ENCODE measurements around the gene CD22.

DNA sequence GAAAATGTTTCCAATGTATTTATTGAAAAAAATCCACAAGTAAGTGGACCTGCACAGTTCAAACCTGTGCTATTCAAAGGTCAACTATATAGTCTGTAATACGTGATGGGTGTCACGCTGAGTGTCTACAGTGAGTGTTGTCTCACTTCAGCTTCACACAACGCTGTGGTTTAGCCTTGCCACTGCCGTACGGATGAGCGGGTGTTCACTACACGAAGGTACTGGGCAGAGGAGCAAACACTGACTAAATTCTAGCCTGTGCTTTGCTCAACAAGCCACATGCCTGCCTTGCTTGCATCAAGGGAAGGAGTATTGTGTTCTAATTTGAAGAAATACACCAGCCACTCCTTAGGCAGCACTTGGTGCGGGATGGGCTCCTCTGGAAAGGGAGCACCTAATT lies 25.9 kb downstream of the CD22 start:
- TF ChIP-seq, protein P1, sequence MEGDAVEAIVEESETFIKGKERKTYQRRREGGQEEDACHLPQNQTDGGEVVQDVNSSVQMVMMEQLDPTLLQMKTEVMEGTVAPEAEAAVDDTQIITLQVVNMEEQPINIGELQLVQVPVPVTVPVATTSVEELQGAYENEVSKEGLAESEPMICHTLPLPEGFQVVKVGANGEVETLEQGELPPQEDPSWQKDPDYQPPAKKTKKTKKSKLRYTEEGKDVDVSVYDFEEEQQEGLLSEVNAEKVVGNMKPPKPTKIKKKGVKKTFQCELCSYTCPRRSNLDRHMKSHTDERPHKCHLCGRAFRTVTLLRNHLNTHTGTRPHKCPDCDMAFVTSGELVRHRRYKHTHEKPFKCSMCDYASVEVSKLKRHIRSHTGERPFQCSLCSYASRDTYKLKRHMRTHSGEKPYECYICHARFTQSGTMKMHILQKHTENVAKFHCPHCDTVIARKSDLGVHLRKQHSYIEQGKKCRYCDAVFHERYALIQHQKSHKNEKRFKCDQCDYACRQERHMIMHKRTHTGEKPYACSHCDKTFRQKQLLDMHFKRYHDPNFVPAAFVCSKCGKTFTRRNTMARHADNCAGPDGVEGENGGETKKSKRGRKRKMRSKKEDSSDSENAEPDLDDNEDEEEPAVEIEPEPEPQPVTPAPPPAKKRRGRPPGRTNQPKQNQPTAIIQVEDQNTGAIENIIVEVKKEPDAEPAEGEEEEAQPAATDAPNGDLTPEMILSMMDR (conservative IDR thresholded peaks at IDR 0.05 in 1 of 2, IDR thresholded peaks at IDR 0.05 in 1 of 2; ENCODE audit: low read depth in 1 of 2, low read length in 2 of 2) = no peak
- TF ChIP-seq EZH2 (IDR thresholded peaks at IDR 0.05; ENCODE audit: low read length, missing control alignments) = no peak

All from fibroblast of lung (primary cell).